GM12878 (cell line): ENCODE measurements around the gene IL15. TPM values are rescaled to one million over a fixed set of nuclear protein-coding genes. Genes with fewer than 3 reads are reported as not detected.
A peak's percentile ranks its signal among the peaks of the same experiment; 100 is the strongest.

ENCODE experiments used
- ATF7 ChIP-seq: fragments of 450-650 bp; IDR thresholded peaks from 2 replicates; pipeline ENCODE4 v1.6.1; 2016; ENCODE audit warnings: low read depth, mild to moderate bottlenecking
- BCL11A ChIP-seq: IDR thresholded peaks from 2 replicates; pipeline ENCODE4 v1.6.1; 2011; ENCODE audit warnings: low read depth, low read length
- E2F4 ChIP-seq: IDR thresholded peaks from 2 replicates; pipeline ENCODE4 v1.6.1; 2012; ENCODE audit warnings: low read depth, low read length, improper control_type of control experiment
- EP300 ChIP-seq, 2 experiments: fragments of 150-350 bp in 1 of 2; IDR thresholded peaks; 2 replicates each; pipeline ENCODE4 v1.6.1; 2011 to 2012; ENCODE audit warnings: low read depth in 2 of 2, low read length in 2 of 2, borderline replicate concordance in 1 of 2, improper control_type of control experiment in 1 of 2, inconsistent platforms in 1 of 2; ENCODE audit not compliant: control insufficient read depth in 1 of 2
- FOXM1 ChIP-seq: IDR thresholded peaks from 2 replicates; pipeline ENCODE4 v1.6.1; 2012; ENCODE audit warnings: low read depth, mild to moderate bottlenecking, inconsistent platforms, low read length, moderate library complexity
- MYC ChIP-seq: IDR thresholded peaks from 2 replicates; pipeline ENCODE4 v1.6.1; 2011; ENCODE audit warnings: mild to moderate bottlenecking, low read length, moderate library complexity, inconsistent platforms; ENCODE audit not compliant: insufficient read depth, insufficient replicate concordance, insufficient read length, severe bottlenecking
- NFIC ChIP-seq: IDR thresholded peaks from 2 replicates; pipeline ENCODE4 v1.6.1; 2012; ENCODE audit warnings: low read depth, mild to moderate bottlenecking, inconsistent platforms, low read length, moderate library complexity
- NFYB ChIP-seq: IDR thresholded peaks from 2 replicates; pipeline ENCODE4 v1.6.1; 2011; ENCODE audit warnings: low read depth, mild to moderate bottlenecking, low read length, improper control_type of control experiment, moderate library complexity; ENCODE audit not compliant: insufficient read depth
- NKRF ChIP-seq: fragments of 450-650 bp; conservative IDR thresholded peaks from 2 replicates; pipeline ENCODE4 v1.6.1; 2017; ENCODE audit warnings: mild to moderate bottlenecking, moderate library complexity
- PBX3 ChIP-seq: IDR thresholded peaks from 2 replicates; pipeline ENCODE4 v1.6.1; 2011; ENCODE audit warnings: mild to moderate bottlenecking, low read depth, low read length, moderate library complexity; ENCODE audit not compliant: insufficient replicate concordance
- POLR2AphosphoS2 ChIP-seq: IDR thresholded peaks from 2 replicates; pipeline ENCODE4 v1.6.1; 2011; ENCODE audit warnings: low read depth, mild to moderate bottlenecking, low read length, improper control_type of control experiment, moderate library complexity
- POLR2AphosphoS5 ChIP-seq: IDR thresholded peaks from 2 replicates; pipeline ENCODE4 v1.6.1; 2011; ENCODE audit warnings: mild to moderate bottlenecking, low read length, inconsistent platforms
- RAD21 ChIP-seq: IDR thresholded peaks from 2 replicates; pipeline ENCODE4 v1.6.1; 2011; ENCODE audit warnings: mild to moderate bottlenecking, low read depth, low read length, moderate library complexity; ENCODE audit not compliant: insufficient read depth
- RB1 ChIP-seq: fragments of 450-650 bp; formaldehyde crosslinking; IDR thresholded peaks from 2 replicates; pipeline ENCODE4 v1.6.1; 2017; ENCODE audit warnings: mild to moderate bottlenecking, borderline replicate concordance
- SRF ChIP-seq, 2 experiments: IDR thresholded peaks; 2 replicates each; pipeline ENCODE4 v1.6.1; 2011; ENCODE audit warnings: low read depth in 2 of 2, low read length in 2 of 2, mild to moderate bottlenecking in 1 of 2, moderate library complexity in 1 of 2
- STAT3 ChIP-seq: IDR thresholded peaks from 2 replicates; pipeline ENCODE4 v1.6.1; 2011; ENCODE audit warnings: low read depth, low read length, improper control_type of control experiment
- SUZ12 ChIP-seq: fragments of 200-600 bp; sonication (generic); IDR thresholded peaks from one replicate; pipeline ENCODE4 v1.6.1; 2018; ENCODE audit warnings: antibody characterized with exemption, mild to moderate bottlenecking; ENCODE audit not compliant: unreplicated experiment
- TAF1 ChIP-seq: IDR thresholded peaks from 2 replicates; pipeline ENCODE4 v1.6.1; 2011; ENCODE audit warnings: mild to moderate bottlenecking, low read depth, low read length, borderline replicate concordance
- ZNF217 ChIP-seq: fragments of 450-650 bp; IDR thresholded peaks from 2 replicates; pipeline ENCODE4 v1.6.1; 2017; ENCODE audit warnings: antibody characterized with exemption, mild to moderate bottlenecking
- ZNF384 ChIP-seq: IDR thresholded peaks from 2 replicates; pipeline ENCODE4 v1.6.1; 2012; ENCODE audit warnings: low read depth, mild to moderate bottlenecking, low read length, improper control_type of control experiment, borderline replicate concordance
- ZNF687 ChIP-seq: fragments of 450-650 bp; IDR thresholded peaks from 2 replicates; pipeline ENCODE4 v1.6.1; 2017; ENCODE audit warnings: mild to moderate bottlenecking, moderate library complexity
- polyA plus RNA-seq, 11 experiments: library from polyadenylated mRNA; depleted of rRNA in 4 of 11; unstranded in 6 of 11; stranded (reverse) in 5 of 11; fragments of >200 nt; fragmentation: Nextera tagmentation in 4 of 11; fragmentation: Illumina TruSeq in 1 of 11; extraction: Ambion mirVana in 4 of 11; extraction: Trizol in 1 of 11; gene quantifications; 1 replicate in 1 of 11; 2 replicates in 10 of 11; pipeline versions ENCODE4 v1.2.1 to v1.2.3, GENCODE V29; 2011 to 2016; ENCODE audit warnings: inconsistent platforms in 2 of 11, missing spikeins in 2 of 11, low read depth in 1 of 11
- total RNA-seq, 4 experiments: library from RNA; depleted of rRNA in 3 of 4; stranded (reverse); fragments of >200 nt in 3 of 4; fragmentation: Illumina TruSeq in 1 of 4; extraction: Trizol in 1 of 4; gene quantifications; 2 replicates each; pipeline versions ENCODE4 v1.2.1 to v1.2.3, GENCODE V29; 2013 to 2021

Gene IL15
- total and polyA plus RNA-seq, 10 of the 15 experiments (the other 5 are each of a cell fraction or from before 2014, with no cell fraction given), result 6.0 to 11.4 (median 8.2) TPM

- TF ChIP-seq NKRF (no peak), POLR2AphosphoS2 (no peak), PBX3 (no peak), TAF1 (no peak), SRF (IDR thresholded peaks at IDR 0.05; ENCODE audit: low read depth in 2 of 2, low read length in 2 of 2) (no peak), RB1 (no peak), ZNF217 (no peak; the same call in 1 of the 2 replicates), NFIC (peak; percentile 58), NFYB (no peak), E2F4 (no peak), ZNF687 (no peak), SUZ12 (no peak), STAT3 (no peak), EP300 (IDR thresholded peaks at IDR 0.05; ENCODE audit: borderline replicate concordance in 1 of 2, control insufficient read depth in 1 of 2, low read depth in 2 of 2, low read length in 2 of 2) (peak in 1 of 2 experiments; percentile 36; a peak in 1 of 4 replicates), ATF7 (peak; percentile 56; the same call in 1 of the 2 replicates), MYC (no peak), ZNF384 (no peak), BCL11A (no peak), POLR2AphosphoS5 (no peak), RAD21 (no peak), FOXM1 (no peak; the same call in 1 of the 2 replicates)
These were observed 69.5 kb downstream of the IL15 start (continued) for GRCh38 chr4:141705747-141706377.
